Choroid plexus epithelial cell (primary cell): ENCODE data around the gene MAIP1.
"Not testable (repeated sequence)": the region's sequence is repeated elsewhere in the genome, so short reads cannot be mapped to it uniquely, and the experiment has no call there.

Experiments
- DNase-seq: peaks from one replicate; pipeline ENCODE4 v3.0.0-alpha.2; 2010; ENCODE audit warnings: low read depth
- H3K4me3 ChIP-seq: 2 replicates; pipeline ENCODE4 v1.5.1; 2011; ENCODE audit warnings: low read depth, mild to moderate bottlenecking, control low read depth, low read length, moderate library complexity
- TF ChIP-seq, protein P1 (sequence below): conservative IDR thresholded peaks from 2 replicates; pipeline ENCODE4 v1.5.1; 2011; ENCODE audit warnings: low read depth, mild to moderate bottlenecking, control low read depth, inconsistent platforms, low read length, moderate library complexity

MAIP1 gene

DNA sequence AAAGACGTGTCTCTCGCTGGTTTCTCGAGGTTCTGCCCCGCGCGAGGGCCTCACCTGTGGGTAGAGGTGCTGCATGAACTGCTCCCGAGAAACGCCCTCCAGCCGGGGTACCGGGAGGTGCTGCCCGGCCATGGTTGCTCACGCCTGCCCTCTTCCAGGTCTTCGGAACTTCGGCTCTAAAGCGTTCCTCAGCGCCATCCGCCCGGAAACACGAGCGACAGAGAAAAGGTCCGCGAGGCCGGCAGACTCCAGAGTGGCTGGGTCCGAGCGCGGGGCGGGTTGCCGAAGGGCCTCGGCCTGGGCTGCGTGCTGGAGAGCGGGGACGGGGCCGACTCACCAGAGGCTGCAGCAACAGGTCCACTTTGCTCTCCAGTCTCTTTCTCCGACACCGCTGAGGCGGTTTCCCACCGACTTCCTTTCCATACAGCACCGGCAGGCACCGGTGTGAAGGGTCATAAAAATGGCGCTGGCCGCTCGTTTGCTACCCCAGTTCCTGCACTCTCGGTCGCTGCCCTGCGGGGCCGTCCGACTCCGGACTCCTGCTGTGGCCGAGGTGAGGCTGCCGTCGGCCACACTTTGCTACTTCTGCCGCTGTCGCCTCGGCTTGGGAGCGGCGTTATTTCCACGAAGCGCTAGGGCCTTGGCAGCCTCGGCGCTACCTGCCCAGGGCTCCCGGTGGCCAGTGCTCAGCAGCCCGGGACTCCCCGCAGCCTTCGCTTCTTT, at the start of gene MAIP1, which contains the start of gene TYW5:
TSS of gene MAIP1 (plus strand) at position 244 of the 723 bp plus-strand sequence. CDS start at position 461, 217 bp downstream.
TSS of gene TYW5 (minus strand) at position 153 of the 723 bp plus-strand sequence. CDS start at position 132, 21 bp downstream.
- H3K4me3 ChIP-seq: peak within 1 kb of the TSS; percentile 91
- DNase-seq: peak; percentile 86
- TF ChIP-seq, protein P1, sequence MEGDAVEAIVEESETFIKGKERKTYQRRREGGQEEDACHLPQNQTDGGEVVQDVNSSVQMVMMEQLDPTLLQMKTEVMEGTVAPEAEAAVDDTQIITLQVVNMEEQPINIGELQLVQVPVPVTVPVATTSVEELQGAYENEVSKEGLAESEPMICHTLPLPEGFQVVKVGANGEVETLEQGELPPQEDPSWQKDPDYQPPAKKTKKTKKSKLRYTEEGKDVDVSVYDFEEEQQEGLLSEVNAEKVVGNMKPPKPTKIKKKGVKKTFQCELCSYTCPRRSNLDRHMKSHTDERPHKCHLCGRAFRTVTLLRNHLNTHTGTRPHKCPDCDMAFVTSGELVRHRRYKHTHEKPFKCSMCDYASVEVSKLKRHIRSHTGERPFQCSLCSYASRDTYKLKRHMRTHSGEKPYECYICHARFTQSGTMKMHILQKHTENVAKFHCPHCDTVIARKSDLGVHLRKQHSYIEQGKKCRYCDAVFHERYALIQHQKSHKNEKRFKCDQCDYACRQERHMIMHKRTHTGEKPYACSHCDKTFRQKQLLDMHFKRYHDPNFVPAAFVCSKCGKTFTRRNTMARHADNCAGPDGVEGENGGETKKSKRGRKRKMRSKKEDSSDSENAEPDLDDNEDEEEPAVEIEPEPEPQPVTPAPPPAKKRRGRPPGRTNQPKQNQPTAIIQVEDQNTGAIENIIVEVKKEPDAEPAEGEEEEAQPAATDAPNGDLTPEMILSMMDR: peak; percentile 34

DNA sequence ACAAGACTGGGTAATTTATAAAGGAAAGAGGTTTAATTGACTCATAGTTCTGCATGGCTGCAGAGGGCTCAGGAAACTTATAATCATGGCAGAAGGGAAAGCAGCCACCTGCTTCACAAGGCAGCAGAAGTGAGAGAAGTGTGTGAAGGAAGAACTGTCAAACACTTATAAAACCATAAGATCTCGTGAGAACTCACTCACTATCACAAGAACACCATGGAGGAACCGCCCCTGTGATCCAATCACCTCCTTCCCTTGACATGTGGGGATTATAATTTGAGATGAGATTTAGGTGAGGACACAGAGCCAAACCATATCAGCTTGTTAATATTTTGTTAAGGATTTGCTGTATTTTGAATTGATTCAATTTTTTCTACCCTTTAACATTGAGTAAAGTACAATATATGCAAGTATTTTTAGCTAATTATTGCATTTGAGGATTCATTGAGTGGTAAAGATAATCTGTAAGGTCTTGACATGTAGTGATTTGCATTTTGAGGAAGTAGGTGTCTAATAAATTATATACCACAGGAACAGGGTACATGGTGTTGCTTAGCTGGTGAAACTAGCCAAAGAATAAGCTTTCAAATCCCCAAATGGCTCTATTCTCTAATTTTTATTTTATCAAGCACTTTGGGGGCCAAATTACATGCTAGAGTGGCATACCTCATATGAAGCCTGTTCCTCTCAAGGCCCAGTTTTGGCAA, 48.2 kb upstream of the MAIP1 start:
- DNase-seq: no peak
- no peak overlapping the region for H3K4me3 ChIP-seq
- TF ChIP-seq, protein P1: no peak

DNA sequence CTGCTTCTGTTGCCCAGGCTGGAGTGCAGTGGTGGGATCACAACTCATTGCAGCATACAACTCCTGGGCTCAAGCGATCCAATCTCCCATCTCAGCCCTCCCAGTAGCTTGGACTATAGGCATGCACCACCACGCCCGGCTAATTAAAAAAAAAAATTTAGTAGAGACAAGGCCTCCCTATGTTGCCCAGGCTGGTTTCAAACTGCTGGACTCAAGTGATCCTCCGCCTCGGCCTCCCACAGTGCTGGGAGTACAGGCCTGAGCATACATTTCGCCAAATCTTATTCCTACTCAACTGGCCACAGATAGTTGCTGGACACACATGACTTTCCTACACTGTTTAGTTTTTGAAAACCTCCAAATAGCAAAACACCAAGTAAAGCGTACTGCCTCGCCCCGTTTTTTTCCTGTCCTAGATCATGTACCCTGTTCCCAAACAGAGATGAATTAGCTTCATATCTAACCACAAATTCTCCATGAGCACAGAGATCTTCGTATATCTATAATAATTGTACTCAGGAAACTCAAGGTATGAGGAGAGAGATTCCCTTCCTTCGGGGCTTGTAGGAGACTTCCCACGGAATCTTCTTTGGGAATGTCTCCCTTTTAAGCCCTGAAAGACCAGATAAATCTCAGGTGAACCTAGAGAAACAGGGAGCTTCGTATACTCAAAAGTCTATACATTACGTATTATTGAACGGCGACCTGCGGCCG, 44.9 kb upstream of the MAIP1 start:
- TF ChIP-seq, protein P1: no peak
- DNase-seq: no peak
- peak overlapping the region; percentile 44 for H3K4me3 ChIP-seq

DNA sequence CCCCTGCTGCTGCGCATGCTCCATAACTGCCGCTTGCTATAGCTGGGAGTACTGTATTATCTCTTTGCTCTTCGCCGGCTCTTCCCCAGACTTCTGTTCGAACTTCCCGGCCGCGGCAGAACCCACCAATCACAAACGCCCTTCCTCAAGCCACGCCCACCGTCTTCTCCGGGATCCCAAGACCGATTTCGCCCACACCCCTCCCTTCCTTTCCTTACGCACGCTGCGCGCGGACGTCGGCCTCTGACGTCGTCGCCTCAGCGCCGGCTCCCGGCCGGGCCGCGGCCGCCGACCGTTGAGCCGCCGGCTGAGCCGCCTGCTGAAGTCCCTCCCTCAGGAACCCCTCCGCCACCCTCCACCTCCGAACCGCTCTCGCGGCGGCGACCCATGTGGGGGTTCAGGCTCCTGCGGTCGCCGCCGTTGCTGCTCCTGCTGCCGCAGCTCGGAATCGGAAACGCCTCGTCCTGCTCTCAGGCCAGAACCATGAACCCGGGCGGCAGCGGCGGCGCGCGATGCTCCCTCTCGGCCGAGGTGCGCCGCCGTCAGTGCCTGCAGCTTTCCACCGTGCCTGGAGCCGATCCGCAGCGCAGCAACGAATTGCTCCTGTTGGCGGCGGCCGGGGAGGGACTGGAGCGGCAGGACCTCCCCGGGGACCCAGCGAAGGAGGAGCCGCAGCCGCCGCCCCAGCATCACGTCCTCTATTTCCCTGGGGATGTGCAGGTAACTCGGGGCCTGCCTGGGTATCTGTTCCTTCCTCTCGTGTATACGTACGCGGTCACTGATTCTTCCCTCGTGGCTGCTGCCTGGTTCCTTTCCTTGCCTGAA, 44.1 kb upstream of the MAIP1 start, which contains the start of gene C2orf69:
TSS of gene C2orf69 (plus strand) at position 242 of the 825 bp plus-strand sequence. CDS start at position 388, 146 bp downstream.
- peak within 1 kb of the TSS; percentile 96 for H3K4me3 ChIP-seq
- DNase-seq: peak; percentile 99
- TF ChIP-seq, protein P1: no peak

DNA sequence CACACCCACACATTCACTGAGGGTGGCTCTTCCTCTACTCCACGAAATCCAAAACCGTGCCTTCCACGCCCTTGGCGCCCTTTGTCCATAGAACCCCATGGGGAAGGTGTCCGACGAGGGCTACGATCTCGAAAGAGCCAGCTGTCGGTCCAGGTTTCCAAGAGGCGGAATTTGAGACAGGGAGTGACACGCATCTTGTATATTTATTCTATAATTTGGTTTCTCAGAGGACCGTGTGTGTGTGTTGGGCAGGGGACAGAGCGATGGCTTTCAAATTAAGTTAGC, 43.6 kb upstream of the MAIP1 start:
- DNase-seq: no peak
- TF ChIP-seq, protein P1: no peak
- peak overlapping the region; percentile 96 for H3K4me3 ChIP-seq

GRCh38 chr2:199912553-199913114, 42.7 kb upstream of the MAIP1 start:
- not testable (repeated sequence) for DNase-seq
- peak overlapping the region; percentile 96 for H3K4me3 ChIP-seq
